Stimulated activated CD8-positive, alpha-beta memory T cell treated with anti-CD3 and anti-CD28 coated beads, Interleukin-12 subunit alpha, Interleukin-12 subunit beta, amount 100 ng/mL, for 4 hours (primary cell): ENCODE results near the gene ETV7.
"Not testable (repeated sequence)": the region's sequence is repeated elsewhere in the genome, so short reads cannot be mapped to it uniquely, and the experiment has no call there.

Experiments used
- DNase-seq: peaks from one replicate; pipeline ENCODE4 v3.0.0-alpha.2; 2020; ENCODE audit warnings: low read depth

ETV7 gene

DNA sequence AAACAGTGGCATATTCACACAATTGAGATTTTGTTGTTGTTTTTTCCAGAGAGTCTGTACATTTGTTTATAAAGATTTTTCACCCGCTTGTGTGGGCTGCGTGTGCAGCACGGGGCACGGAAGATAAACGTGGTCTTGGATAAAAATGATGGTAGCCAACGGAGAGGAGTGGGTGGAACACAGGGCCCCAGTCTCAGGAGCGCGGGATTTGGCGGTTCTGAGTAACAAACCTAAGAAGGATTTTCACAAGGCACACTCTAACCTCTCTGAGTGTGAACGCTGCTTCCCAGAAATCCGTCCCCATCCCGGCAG lies 47.2 kb downstream of the ETV7 start:
- no peak for DNase-seq

DNA sequence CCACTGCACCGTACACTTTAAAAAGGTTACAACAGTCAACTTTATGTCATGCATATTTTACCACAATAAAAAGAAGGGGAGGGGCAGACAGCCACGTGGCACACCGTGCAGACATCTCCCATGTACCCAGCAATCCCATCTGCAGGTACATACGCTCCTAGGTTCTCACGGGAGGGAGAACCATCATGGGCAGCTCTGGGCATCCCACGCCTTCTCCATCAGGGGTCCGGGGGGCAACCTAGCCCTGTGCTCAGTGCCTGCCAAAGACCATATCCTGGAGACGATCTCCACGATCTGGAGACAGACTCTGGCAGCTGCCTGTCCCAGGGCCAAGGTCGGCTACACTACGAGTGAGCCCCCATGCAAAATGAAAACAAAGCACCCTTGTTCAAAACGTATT lies 48.3 kb downstream of the ETV7 start:
- no peak for DNase-seq

DNA sequence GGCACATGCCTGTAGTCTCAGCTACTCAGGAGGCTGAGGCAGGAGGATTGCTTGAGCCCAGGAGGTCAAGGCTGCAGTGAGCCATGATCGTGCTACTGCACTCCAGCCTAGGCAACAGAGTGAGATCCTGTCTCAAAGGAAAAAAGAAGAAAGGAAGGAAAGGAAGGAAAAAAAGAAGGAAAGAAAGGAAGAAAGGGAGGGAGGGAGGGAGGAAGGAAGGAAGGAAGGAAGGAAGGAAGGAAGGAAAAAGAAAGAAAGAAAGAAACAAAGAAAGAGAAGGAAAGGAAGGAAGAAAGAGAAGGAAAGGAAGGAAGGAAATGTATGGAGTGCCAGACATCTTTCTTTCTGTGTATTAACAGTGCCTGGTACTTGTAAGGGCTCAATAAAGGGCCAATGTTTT lies 49.2 kb downstream of the ETV7 start:
- not testable (repeated sequence) for DNase-seq

DNA sequence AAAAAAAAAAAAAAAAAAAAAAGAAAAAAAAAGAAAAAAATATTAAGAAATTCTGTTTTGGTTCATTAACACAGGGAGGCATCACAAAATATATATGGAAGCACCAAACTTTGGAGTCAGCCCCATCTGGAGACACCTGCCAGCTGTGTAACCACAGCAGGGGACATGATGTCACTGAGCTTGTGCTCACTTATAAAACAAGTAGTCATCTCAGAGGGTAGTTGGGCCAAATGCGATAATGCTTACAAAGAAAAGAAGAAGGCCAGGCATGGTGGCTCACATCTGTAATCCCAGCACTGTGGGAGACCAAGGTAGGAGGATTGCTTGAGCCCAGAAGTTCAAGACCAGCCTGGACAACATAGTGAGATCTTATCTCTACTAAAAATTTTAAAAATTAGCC lies 49.7 kb downstream of the ETV7 start:
- DNase-seq = no peak

DNA sequence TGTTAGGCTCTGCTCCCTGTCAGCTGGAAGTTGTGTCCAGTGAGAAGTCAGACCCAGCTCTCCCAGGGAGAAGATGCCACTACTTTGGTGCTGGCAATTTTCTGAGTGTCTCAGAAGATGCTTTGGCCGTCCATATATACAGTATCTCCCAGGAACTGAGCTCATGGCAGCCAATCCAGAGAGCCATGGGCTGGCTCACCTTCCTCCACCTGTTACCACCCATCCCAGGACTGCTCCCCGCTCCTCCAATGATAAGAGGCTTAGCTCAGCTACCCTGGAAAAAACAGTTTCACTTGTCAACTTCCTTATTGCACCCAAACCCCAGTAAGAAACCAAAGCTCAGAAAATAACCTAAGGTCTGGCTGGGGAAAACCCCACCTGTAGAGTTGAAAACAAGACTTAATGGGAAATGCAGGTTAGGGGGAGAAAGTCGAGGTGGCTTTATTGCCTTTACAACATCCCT lies 50.7 kb downstream of the ETV7 start, which contains the start of gene BNIP5:
Gene BNIP5 (minus strand): TSS at position 110 of the 463 bp plus-strand sequence. CDS start 6,198 bp downstream, outside the sequence.
- no peak for DNase-seq

DNA sequence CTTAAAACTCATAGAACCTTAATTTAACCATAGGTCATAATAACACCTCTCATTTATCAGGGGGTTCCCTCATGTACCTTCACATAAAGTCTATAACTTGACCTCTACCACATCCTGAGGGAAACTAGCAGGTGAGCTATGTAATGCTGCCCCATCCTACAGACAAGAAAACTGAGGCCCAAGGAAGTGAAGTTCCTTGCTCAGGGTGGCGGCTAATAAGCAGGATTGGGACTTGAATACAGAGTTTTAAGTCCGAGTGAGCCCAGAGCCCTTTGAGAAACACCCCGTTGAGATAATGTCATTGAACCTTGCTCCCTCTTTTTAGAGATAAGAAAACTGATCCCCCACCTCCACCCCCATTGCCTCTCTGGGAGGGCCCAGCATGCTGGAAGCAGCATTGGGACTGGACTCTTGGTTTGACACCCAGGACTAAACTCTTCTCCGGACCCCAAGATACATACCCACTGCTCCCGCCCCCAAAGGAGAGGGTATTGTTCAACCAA lies 51.2 kb downstream of the ETV7 start:
- DNase-seq = no peak

DNA sequence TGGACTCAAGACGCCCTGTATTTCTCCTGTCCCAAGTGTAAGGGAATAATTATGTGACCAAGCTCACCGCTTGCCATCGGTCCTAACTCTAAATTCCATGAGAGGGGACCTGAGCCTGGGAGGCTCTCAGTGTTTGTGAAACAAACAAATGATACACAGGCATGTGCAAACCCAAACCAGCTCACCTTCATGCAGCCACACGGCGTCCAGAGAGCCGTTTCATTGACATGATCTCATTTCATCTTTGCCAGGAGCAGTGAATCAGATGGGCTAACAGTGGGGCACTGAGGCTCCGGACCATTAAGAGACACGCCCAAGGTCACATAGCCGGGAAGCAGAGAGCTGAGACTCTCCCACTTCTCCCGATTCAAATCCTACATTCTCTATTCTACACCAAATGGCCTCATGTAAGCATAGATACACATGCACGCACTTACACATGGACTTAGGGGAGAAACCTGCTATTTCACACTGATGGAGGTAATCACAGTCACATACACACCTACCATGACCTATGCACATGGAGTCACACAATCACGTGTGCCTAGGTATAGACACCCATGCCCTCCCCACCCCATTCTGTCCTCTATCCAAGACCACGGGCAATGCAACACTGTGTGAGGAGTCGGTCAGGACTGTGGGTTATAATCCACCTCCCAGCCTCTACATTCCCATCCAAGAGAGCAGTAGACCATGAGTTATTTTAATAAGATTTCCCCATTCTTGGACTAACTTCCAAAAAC lies 51.8 kb downstream of the ETV7 start:
- DNase-seq = no peak

DNA sequence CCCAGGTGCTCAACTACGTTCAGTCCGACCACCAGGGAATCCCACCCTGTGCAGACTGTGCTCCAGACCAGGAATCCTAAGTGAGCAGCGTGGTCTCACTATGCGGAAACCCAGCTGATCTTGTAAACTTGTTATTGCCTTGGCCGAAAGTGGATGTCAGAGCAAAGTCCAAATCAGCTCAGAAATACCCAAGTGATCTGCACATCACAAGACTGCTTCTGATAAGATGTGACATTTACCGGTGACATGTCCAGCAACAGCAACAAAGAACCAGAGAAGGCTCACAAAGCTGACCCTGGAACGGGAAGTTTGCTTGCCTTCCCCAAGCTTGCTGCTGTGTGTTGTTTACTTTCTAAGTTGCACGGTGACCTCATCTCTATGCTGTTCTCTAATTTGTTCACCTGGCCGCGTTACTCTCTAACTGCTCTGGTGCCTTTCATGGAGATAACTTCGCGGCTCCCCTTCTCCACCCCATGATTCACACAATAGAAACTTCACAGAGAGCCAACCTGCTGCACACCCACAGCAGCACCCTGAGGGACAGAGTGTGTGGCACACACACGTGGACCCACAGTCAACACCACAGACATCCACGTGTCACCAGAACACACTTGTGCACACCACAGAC lies 52.5 kb downstream of the ETV7 start:
- DNase-seq = no peak

DNA sequence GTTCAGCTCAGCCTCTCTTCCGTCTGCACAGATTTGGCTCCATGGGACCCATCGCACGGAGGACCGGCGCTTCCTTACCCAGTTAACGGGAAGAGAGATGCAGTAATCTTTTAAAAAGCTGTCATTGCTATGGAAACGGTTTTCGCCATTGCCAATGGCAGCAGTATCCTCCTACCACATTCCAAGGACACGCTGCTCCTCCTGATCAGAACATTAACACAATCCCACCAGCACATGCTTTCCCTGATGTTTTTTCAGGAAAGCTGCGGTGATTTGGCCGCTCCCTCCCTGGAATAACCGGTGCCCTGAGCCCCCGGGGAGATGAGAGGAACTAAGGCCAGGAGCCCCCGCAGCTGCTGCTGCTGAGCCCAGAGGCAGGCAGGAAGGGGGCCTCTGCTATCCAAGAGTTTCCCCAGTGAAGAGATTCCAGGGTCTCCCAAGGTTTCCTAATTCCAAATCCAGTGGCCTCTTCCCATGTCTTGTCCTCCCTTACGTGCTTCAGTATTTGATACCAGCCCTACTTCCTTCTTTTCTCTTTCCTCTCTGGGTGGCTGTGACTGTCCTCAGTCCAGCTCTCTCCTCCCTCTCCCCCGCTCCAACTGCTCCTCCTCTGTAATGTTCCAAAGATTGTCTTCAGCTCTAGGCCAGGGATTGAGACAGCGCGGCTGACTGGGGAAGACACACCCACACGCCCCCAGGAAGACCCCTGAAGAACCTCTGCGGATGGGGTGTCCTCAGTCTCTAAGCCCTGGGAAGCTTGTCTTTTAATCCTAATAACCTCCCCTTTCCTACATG lies 53.3 kb downstream of the ETV7 start:
- no peak for DNase-seq

DNA sequence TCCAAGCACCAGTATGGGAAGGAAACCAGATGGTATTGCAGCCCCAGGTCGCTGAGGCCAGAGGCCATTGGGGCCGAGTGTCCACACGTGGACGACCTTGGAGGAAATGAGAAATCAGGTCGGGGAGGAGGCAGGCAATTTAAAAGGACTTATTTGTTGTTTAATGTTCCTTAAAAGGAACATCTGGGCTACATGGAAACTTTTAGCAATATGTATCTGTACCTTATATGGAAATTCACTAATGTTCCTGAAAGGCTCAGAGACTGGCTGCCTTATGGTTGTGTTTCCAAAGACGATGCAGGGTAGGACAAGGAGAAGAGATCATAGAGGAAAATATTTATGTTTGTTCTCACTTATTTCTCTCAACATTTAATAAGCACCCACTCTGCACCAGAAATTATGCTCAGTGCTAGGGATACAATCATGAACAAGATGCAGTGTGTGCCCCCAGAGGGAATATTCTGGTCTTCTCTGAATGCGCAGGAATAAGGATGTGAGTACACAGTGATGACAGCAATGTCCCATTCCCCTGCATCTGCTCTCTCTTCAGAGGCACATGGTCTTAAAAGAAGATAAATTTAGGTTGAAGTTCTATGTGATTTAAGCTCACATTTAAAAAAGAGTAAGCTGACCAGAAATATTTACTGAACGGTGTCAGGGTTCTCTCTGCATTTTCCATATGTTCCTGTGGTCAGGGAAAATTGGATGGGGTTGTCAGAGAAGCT lies 54.1 kb downstream of the ETV7 start:
- no peak for DNase-seq

DNA sequence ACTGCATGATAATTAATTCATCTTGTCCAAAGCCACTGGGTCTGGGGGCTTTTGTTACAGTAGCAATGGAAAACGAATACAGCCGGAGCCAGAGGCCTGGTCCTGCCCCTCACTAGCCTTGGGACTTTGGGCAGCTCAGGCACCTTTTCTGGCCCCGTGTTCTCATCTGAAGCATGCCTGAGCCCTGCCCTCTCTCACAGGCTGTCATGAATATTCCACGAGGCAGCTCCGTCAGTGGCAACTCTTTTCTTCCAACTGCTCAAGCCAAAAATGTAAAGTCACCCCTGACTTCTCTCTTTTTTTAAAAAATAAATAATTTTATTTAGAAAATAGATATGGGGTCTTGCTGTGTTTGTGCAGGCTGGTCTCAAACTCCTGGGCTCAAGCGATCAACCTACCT lies 56.1 kb downstream of the ETV7 start:
- DNase-seq = no peak

DNA sequence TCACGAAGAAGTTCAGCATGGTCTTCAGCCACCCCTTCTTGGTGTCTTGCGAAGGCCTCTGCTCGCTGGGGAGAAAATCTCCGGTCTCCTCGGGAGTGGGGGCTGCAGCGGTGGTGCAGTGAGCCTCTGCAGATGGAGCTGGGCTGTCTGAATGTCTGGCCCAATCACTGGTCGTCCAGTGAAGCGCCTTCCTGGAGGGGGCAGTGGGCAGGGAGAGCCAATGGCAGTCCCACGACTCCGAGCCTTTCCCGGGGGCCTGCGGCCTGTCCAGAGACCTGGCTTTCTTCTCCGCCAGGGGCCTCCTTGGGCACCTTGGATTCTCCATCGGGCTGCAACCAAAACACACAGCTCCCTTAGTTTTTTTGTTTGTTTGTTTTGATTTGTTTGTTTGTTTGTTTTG lies 57.1 kb downstream of the ETV7 start:
- no peak for DNase-seq

DNA sequence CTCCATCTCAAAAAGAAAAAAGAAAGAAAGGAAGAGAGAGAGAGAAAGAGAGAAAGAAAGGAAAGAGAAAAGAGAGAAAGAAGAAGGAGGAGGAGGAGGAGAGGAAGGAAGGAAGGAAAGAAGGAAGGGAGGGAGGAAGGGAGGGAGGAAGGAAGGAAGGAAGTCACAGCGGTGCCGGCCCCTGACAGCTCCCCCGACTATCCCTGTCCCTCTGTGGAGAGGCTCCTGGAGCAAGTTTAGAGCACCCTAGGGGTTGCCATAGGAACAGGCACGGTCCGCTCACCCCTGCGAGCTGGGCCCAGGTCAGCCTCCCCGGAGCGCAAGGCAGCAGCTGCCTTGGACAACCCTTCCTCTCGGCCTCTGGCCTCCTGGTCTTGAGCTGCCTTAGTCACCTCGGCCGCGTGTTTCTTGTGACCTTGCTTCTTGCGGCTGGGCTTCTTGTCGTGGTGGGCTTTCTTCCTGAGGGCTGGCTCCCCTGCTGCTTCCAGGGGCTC lies 57.6 kb downstream of the ETV7 start:
- DNase-seq = no peak

DNA sequence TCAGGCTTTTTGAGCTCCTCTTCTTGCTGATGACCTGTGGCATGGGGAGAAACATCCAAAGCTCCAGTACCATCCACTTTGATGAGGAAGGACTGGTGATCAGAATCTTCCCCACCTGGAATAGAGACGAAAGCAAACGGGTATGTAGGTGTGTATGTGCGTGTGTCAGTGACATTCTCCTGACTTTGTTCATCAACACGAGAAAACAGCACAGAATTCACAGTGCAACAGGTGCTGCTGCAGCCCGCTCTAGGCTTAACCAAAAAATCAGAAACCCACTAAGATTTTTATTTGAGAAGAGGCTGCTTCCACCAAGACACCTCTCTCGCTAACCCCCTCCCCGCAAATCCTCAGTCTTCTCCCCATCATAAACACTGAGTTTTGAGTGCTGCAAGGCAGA lies 58.9 kb downstream of the ETV7 start:
- no peak for DNase-seq

DNA sequence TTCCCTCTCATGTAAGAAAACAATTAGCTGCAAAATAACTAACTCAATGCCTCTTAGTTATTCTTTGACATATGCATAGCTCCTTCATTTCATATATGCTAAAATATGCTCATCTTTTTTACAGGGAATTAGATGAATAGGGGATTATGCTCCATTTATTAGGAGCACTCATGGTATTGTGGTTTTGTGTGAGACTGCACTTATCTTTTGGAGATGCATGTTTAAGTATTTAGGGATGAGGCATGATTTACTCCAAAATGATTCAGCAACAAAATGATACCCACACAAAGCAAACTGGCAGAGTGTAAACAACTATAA lies 59.6 kb downstream of the ETV7 start:
- DNase-seq = no peak

DNA sequence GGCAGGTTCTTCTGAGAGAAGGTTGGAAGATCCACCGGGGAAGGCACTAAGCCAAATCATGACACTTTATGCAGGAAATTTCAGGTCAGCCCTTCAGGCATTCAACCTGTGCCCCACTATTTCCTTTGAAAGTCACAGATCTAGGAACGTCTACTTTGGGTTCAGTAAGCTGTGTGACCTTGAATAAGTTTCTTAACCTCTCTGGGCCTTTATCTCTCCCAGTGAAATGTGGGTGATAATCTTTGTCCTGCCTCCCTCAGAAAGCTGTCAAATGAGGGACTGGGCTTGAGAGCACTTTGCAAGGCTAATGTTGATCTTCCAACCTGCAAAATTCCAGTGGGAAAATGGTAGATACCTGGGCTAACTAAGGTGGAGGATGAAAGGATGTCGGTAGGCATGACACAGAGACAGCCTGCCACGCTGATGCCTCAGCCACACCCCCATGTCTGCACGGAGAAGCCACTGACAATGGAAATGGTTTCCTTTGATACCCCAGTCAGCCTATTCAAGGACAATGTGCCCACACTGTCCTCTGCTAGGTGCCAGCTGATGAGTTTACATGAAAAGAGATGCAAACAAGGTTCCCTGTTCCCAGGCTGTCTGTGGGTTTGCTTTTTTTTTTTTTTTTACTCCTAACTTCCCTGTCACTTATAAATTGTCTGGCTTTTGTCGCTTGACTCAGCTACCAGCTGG lies 60.1 kb downstream of the ETV7 start:
- DNase-seq = no peak

DNA sequence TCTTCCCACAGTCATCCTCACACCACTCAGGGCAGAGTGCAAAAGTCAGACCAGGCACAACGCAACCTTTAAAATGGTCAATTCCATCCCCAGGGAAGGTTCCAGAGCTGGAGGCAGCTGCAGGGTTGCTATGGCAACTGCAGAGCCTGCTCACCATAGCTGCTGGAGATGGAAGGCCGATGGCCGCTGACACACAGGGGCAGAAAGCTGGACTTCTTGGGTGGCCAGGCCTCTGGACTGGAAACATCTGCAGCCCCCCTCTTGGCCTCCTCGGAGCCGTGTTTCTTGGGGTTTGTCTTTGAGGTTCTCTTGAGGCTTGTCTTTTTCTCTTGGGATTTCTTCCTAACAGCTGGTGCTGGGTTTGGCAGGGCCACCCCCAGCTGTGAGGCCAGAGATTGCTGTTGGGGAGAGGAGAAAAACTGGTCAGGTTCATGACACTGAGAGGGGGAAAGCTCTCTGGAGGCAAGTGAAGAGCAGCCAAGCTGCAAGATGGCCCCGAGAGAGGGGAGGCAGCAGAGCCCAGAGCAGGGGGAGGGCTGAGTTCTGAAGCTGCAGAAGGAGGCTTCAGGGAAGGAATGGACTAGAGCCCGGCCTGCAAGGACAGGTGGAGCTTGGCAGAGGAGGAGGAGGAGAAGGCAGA lies 61.0 kb downstream of the ETV7 start:
- DNase-seq = no peak

DNA sequence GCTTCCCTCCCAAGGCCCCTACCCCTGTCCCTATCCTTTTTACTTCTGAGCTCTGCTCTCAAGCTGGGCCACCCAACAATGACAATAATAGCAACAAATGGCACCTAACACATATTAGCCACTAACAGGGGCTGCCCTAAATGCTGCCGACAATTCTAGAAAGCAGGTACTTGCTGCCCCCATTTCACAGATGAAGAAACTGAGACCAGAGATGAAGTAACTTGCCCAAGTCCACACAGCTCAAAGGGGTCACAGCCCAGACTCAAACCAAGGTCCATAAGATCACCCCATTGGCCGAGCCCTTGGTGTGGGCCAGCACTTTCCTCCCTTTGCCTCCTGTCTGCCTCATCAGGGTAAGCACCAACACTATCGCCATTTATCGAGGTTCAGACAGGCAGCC lies 62.8 kb downstream of the ETV7 start:
- no peak for DNase-seq

DNA sequence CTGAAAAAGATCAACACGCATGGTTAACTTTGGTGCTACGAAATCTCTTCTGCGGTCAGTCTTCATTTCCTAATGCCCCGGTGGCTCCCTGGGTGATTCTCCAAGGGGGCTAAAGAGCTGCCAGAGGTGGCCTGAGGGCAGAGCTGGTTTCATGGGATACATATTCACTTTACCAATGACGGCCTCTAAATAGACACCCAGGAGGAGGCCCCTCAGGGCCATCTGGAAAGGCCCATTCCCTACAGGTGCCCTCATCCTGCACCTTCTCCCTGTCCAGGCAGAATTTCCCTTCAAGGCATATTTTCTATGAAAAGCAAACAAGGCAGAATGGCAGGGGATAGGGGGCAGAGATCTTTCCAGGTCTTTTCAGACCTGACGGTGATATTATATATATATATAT lies 63.3 kb downstream of the ETV7 start:
- no peak for DNase-seq

DNA sequence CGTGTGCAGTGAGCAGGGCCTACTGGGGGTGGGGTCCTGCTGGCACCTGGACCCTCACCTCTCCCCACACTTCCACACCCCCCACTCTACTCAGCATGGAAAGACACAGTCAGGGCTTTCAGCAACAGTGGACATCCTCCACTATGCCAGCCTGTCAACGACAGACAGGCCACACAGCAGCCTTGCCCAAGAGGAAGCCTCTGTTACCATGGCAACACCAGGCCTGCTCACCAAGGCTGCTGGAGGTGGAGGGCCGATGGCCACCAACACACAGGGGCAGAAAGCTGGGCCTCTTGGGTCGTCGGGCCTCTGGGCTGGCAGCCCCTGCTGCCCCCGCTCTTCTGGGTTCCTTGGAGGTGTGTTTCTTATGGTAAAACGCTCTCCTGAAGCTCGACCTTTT lies 64.4 kb downstream of the ETV7 start:
- no peak for DNase-seq

DNA sequence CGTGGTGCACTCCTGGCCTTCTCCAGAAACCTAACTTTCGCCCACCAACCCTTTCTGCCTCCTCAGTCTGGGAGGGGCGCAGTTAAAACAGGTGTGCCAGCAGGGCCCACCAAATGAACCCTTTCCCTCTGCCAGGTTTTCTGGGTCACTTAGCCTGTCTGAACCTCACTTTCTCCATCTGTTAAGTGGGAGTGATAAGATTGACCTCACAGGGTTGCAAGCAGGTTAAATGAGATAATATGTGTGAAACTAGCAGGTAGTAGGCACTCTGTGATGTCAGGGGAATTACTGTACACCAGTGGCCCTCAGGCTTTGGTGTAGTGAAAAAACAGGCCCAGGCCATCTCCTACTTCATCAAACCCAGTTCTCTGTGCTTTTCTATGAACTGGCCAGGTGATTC lies 64.9 kb downstream of the ETV7 start:
- no peak for DNase-seq
